Fibroblast of skin of right quadriceps (primary cell): Measurements from ENCODE around the gene IGLL5.
"Not testable (repeated sequence)": the region's sequence is repeated elsewhere in the genome, so short reads cannot be mapped to it uniquely, and the experiment has no call there.

ENCODE experiments used
- DNase-seq: peaks from one replicate; pipeline ENCODE4 v3.0.0-alpha.2; 2013

Gene IGLL5

DNA sequence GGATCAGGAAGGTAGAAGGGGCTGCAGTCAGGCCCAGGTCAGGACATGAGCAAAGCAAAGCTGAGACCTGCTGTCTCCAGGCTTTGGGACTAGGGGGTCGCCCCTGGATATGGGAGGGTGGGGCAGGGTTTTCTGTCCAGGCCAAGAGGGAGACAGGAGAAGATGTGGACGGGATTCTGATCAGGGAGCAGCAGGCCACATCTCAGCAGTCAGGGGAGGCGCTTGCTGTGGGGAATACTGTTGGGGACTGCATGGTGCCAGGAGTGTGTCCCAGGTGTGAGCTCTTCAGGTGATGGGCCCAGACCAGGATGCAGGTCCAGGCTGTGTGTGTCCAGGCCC lies 29.3 kb downstream of the IGLL5 start:
- no peak for DNase-seq

DNA sequence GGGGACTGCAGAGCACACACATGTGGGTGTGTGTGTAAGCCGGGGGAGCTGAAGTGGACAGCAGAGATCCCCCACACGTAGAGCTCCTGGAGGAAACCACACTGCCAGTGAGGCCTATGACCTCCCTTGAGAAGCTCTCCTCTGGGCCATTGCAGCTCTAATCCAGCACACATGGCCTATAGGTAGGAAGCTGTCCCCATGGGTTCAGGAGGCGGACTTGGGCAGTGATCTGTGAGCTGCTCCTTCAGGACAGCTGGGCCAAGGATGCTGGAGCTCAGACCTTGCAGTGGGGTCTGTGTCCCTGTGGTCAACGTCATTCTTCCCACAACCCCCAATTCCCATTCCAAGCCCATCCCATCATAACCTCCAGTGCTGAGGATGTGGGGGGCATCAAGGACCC lies 29.8 kb downstream of the IGLL5 start:
- DNase-seq, result no peak

DNA sequence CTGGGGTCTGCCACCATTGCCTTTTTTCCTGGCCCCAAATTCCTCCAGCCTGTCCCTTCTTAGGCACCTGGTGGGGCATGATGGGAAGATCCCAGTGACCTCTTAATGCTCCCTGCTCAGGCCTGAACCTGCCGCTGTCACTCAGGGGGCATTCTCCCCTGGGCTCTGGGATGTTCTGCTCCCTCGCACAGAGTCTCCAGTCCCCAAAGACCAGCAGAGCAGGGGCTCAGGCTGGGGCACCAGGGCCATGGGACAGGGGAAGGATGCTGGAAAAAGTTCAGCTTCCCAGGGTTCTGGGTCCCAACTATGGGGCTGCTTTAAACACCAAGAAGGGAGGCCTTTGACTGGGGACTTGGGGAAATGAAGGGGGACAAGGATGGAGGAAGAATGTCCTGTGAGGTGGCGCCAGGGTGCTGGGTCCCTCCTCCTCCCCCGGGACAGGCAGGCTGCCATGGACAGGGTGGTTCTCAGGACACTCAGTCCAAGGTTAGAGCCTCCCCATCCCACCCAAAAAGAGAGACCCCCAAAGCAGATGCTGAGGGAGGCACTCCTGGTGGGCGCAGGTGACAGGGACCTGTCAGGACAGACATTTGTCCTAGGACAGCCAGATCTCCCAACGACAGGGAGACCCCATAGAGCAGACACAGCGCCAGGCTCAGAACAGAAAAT lies 30.8 kb downstream of the IGLL5 start:
- DNase-seq, result no peak

DNA sequence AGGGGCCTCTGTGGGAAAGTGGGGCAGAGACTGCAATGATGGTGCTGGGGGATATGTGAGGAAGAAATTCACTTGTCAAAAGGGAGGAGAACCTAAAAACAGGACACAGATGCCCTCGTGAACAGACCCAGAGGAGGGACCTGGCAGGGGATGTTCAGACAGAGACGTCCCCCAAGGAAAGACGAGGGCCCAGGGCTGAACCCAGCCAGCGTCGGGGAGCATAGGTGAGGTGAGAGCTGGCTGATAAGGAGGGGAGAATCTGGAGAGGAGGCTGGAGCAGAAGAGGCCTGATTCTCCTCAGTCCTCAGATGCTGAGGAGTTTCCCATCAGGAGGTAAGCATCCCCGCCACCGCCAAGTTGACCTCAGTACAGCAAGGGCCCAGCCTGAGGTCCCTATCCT lies 31.4 kb downstream of the IGLL5 start:
- no peak for DNase-seq

DNA sequence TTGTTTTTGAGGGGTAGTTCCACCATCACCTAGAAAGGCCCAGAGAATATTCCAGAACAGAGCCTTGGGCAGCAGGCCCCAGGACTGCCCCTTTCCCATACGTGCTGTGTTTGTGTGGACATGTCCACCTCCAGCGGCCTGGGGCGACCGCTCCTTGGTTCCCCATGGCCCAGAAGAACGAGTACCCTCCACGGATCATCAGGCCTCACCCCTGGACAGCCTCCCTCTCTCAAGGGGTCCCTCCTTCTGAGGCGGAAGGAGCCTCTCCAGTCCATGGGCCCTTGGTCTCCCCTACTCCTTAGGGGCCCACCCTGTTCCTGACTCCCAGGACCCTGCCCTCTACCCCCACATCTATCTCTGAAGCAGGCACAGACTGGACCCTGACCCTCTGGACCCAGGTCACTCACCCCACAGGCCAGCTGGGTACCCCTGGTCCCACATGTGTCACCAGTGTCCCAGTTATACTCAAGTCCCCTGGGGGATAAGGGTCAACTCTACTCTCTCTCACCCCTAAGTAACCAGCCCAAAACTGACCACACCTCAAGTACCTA lies 32.6 kb downstream of the IGLL5 start:
- DNase-seq, result no peak

DNA sequence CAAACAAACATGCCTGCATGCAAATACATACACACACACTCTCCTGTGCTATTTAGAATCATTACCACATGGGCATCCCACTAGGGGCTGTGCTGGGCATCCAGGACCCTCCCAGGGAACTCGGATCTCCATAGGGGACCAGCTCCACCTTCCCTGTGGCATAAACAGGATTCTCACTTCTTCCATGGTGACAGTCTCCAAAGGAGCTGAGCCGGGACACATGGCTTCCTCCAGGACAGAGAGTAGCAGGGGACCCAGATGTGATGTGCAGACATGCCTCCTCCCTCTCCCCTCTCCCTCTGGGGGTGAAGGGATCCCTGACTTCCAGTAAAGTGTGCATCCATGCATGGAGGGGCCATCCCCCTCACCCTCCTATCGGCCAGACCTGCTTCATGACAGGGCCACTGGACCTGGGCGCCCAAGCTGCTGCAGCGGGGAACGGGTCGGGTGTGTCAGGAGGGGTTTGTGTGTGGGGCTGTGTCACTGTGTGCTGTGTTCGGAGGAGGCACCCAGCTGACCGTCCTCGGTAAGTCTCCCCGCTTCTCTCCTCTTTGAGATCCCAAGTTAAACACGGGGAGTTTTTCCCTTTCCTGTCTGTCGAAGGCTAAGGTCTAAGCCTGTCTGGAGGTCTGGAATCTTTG lies 33.4 kb downstream of the IGLL5 start:
- no peak for DNase-seq

DNA sequence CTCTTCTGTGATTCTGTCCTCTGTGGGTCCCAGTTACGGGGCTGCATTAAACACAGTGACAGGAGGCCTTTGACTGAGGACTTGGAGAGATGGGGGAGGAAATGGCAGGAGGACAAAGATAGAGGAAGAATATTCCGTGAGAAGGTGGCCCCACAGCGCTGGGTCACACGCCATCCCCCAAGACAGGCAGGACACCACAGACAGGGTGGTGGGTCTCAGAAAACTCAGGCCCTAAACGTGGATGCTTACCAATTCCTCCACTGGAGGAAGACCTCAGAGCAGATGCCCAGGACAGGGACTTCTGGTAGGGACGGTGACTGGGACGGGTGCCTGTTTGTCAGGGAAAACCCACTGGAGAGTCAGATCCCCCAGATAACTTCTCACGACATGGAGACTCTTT lies 34.0 kb downstream of the IGLL5 start:
- no peak for DNase-seq

DNA sequence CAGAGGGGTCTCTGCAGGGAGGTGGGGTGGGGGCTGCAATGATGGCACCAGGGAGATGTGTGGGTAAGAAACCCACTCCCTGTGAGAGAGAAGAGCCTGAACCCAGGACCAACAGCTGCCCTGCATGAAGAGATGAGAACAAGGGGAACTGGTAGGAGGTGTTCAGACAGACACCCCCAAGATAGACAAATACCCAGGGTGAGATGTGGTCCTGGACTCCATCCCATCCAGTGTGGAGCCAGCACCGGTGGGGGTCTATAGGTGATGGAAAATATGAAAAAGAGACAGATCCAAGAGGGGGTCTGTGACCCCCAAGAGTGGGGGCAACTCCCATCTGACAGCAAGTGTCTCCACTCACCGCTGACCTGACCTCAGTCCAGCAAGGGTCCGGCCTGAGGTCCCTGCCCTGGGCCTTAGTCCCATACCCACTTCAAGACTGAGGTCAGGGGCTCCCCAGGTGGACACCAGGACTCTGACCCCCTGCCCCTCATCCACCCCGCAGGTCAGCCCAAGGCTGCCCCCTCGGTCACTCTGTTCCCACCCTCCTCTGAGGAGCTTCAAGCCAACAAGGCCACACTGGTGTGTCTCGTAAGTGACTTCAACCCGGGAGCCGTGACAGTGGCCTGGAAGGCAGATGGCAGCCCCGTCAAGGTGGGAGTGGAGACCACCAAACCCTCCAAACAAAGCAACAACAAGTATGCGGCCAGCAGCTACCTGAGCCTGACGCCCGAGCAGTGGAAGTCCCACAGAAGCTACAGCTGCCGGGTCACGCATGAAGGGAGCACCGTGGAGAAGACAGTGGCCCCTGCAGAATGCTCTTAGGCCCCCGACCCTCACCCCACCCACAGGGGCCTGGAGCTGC lies 34.7 kb downstream of the IGLL5 start:
- DNase-seq, result not testable (repeated sequence)

DNA sequence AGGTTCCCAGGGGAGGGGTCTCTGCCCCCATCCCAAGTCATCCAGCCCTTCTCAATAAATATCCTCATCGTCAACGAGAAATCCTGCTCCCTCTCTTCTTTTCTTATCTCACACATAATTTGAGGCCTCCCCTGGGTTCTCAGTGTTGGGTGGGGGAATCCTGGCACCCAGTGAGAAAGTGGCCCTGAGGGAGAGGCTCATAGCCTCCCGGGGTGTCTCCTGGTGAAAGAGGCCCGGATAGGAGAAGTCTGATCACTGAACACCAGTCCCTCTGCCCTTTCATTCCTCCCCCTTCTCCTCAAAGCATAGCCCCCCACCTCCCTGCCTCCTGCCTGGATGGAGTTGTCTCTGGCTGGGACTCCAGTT lies 35.3 kb downstream of the IGLL5 start:
- no peak for DNase-seq

DNA sequence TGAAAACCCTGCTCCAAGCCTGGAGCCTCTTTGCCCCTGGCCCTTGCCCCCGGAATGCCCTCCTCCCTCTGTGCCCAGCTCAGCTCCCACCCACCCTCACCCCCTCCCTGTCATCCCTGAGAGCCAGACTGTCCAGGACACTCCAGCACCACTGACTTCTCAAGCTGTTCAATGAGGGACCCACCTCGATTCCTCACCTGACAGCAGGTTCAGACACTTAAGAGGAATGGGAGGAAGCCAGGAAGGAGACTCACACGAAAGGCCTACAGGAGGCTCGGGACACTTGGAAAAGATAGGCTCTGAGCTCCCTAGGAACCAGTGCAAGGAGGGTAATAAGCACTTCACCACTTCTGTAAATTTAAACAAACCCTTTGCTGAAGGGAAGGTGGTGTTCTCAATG lies 35.8 kb downstream of the IGLL5 start:
- no peak for DNase-seq

DNA sequence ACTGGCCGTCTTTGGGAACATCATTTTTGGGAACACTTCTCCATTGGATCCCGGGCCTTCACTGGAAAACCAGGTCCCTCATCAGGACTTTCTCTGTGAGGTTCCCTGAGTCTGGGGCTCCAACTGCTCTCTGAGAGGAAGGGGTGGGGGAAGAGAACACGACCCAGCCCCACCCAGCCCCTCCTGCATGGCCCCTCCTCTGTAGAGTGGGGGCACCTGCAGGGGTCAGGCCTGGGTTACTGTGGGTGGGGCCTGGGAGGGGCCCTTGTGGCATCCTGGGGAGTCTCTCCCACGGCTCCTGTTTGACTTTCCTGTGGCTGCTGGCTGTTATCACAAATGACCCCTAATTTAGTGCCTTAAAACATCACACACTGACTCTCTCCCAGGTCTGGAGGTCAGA lies 36.3 kb downstream of the IGLL5 start:
- DNase-seq, result no peak

DNA sequence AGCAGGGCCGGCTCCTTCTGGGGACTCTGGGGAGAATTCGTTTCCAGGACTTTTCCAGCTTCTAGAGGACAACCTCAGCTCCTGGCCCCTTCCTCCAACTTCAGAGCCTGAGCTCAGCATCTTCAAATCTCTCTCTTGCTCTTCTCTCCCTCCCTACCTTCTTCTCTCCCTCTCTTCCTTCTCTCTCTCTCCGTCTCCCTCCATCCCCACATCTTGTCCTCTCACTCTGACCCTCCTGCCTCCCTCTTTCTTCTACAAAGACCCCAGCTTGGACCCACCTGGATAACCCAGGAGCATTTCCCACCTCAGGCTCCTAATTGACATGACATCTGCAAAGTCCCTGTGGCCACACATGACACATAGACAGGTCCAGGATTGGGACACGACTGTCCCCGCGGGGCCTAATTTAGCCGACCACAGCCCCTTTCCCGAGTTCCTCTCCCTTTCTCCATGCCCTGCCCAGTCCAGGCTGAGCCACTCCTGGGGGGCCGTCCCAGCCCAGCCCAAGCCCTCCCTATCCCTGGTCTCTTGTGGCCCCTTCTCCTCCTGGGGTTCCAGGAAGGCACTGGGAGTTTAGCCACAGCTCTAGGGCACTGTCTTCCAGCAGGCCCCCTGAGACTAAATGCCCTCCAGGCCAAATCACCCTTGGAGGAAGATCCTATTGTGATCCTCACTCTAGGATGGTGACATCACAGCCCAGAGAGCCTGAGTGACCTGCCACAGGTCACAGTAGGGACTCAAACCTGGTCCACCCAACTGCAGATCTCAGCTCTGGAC lies 36.9 kb downstream of the IGLL5 start:
- DNase-seq, result no peak

DNA sequence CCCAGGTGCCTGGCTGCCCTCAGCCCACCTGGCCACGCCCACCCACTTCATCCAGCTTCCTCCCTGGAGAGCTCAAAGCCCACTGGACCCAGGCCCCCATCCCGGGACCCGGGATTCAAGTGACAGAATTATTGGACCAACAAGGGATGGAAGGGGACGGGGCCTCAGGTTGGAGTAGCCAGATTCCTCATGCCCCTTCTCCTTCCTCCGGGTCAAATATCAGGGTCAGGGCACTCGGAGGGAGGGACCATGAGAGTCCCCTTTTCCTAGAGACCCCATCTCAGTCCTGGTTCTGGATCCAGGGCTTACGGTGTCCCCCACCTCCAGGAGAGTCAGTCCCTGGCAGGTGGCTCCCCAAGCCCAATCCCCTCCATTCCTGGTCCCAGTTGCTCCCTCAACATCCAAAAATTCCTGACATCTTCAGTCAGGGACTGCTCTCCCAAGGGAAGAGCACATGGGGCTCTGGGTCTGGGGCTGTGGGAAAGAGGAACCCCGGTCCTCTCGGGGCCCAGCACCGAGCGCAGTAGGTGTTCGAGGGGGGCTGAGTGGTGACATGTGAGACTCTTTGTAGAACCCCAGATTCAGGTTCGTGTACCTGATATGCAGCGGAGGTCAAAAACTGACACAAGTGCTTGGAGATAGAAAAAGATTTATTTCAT lies 37.7 kb downstream of the IGLL5 start:
- DNase-seq, result no peak

DNA sequence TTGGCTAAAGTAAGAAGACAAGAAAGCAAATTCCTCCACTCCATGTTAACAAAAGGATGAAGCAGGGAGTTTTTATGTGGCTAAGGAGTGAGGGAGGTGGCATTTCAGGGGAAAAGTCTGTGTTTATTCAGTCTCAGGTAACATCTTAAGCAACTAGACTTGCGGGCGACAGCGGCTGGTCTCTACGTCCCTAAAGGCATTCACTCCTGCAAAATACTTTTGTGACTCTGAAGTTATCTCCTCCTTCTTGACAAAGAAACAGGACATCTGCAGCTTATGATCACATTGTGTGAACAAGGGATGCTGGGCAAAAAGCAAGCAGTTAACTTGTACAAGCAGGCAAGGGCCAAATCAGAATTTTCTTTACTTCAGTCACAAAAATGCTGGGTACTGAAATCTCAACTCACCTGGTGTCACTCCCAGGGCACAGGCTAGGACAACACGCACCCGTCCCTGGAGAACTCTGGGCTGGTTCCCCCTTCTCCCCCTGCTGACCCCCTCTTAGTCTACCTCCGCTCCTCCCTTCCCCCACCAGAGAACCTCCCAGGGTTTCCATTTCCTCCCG lies 38.3 kb downstream of the IGLL5 start:
- DNase-seq, result no peak

DNA sequence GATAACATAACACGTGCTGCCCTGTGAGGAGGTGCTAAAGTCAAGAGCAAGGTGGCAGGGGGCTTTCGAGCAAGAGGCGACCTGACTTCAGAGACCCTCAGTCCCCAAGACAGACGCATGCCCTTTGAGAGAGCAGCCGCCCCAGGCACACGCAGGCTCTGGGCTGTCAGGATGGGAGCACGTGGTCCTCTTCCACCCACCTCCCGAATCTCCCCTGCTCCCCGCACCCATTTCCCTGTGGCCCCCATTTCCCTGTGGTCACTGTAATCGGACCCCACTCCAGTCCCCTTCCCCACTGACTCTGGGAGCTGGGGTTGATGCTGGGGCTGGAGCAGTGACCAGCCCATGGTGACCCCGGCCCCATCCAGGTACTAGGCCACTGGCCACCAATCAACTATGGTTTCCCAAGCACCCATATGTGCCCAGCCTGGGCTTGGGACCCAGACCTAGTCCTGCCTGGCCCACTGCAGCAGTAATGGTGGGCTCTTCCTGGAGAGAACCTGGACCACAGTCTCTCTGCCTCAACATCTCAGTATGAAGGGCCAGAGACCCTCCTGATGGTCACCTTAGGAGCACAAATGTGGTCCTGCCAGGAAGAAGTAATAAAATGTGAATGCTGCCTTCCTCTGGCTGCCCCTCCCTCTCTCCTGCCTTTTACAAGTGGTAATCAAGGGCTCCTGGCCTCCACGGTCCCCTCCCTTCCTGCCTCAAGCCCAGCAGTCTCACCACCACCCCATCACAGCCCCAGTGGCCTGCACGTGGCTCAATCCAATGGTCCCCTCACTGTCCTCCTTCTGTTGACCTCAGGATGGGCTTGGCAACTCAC lies 39.0 kb downstream of the IGLL5 start:
- DNase-seq, result no peak

DNA sequence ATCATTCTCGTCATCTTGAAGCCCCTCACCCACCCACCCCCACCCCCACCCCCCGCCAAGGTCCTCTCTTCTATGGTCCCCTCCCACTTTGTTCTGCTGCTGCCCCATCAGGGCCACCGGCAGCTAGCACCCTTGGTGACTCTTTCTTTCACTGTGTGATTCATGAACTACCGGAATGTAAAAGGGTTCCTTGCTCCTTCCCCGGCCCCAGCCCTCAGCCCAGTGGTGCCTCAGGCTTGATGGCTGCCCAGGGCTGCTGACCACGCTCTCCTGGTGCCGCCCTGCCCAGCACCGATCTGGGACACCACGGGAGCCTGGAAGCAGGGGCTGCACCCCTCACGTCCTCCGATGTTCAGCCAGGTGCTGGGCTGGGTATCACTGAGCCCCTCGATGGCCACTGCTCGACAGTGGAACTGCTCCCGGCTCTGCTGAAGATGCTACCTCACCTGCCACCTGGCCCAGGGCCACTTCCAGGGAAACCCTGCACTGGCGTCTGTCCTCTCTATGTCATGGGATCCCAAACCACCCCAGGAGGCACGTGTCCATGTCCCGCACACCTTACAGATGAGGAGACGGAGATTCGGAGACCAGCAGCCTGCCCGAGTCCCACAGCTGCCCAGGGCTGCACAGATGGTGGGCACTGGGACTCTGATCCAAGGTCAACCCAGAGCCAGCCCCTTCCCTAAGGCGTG lies 39.7 kb downstream of the IGLL5 start:
- DNase-seq, result no peak

DNA sequence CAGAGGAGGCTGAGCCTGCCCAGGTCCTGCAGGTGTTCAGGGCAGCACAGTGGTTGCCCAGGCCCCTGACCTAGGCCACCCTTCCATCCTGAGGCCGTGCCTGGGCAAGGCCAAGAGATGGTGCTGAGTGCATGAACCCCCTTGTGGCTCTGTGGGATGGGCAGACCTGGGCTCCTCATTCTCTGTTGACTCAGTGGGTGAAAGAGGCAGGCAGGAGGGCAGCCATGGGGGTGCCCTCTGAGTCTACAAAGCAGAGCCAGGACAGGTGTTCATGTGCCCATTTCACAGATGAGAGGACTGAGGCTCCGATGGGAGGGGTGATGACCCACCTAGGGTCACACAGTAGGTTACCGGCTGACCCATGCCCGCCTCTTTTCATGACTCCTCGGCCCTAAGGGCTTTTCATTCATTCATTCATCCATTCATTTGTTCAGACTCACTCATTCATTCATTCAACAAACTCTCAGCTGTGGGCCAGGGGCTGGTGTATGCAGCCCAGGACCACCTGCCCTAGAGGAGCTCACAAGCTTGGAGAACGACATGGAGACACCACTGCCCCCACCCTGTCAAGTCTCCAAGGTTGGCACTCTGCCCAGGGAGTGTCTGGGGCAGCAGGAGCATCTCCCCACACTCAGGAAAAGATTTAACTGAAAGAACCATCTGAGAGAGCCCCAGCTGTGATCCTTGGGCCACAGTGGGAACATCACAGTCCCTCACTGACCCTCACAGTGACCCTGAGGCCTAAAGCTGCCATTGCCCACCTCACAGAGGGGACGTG lies 40.5 kb downstream of the IGLL5 start:
- DNase-seq, result peak; percentile 19

DNA sequence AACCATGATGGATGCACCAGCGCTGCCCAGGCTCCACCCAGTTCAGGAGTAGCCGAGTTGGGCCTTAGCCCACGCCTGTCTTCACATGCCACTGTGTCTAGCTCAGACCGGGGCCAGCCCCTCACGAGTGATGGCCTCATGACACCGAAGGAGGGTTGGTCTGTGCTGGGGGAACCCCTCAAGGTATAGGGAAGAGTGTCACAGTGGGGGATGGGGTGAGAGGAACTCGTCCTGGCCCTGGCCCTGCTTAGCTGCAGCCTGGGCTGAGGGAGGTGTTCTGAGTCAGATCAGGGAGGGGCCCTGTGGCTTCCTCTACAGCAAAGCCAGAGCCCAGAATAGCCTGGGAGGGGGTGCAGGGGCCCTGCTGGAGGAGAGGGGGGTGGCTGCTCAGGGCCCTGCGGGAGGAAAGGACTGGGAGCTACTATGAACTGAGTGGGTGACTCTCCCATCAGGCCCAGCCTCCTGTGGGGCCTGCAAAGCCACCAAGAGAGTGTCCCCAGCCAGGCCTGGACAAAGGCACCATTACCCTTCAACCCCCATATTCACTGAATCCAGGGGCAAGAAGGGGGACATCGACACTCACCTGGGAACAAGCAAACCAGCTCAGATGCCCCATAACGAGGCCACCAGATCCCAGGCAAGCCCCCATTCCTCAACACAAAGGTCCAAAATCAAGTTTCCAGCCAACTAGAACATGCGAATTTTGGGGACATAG lies 41.2 kb downstream of the IGLL5 start:
- peak; percentile 72 for DNase-seq
